GM21447 (cell line): Measurements from ENCODE around the gene MUL1.

Experiments used
- ATAC-seq: cut with Tn5 transposase; IDR thresholded peaks from one replicate; pipeline ENCODE4 v1.9.1; 2021; ENCODE audit not compliant: unreplicated experiment

Gene MUL1

DNA sequence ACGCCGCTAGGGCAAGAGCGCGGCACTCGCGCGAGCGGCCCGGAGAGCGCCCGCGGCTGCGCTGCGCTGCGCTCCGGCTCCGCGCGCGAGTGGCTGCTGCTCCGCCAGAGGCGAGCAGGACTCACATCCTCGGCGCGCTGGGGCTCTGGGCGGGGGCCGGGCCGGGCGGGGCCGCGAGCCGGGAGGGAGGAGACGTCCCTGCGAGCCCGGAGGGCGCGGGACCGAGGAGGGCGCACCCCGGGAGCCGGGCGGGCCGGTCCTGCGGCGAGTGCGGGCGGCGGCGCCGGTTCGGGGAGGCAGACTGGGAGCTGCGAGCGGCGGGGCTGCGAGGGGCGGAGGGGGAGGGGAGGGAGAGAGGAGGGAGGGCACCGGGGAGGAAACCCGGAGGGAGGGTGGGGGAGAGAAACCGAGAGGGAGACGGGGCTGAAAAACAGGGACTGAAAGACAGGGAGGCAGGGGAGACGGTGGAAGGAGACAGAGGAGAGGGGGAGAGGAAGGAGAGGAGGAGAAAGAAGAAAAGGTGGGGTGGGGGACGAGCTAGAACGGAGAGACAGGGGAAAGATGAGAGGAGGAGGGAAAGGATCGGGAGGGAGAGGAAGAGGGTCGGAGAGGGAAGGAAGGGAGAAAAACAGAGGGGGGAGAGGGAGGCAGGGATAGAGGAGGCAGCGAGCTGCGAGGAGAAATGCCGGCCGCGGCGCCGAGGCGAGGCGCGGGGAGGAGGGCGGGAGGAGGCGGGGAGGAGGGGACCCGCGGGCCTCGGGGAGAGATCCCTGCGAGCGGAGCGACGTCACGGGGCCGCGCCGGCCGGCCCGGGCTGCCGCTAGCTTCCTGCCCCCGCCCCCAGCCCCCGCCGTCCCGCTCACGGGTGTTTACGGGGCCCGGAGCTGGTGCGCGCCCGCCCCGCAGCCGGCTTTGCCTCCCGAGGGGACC, 22.2 kb downstream of the MUL1 start, which contains the start of gene CAMK2N1:
TSS of gene CAMK2N1 (minus strand) at position 684 of the 930 bp plus-strand sequence. CDS start 831 bp downstream, outside the sequence.
- ATAC-seq: no peak

DNA sequence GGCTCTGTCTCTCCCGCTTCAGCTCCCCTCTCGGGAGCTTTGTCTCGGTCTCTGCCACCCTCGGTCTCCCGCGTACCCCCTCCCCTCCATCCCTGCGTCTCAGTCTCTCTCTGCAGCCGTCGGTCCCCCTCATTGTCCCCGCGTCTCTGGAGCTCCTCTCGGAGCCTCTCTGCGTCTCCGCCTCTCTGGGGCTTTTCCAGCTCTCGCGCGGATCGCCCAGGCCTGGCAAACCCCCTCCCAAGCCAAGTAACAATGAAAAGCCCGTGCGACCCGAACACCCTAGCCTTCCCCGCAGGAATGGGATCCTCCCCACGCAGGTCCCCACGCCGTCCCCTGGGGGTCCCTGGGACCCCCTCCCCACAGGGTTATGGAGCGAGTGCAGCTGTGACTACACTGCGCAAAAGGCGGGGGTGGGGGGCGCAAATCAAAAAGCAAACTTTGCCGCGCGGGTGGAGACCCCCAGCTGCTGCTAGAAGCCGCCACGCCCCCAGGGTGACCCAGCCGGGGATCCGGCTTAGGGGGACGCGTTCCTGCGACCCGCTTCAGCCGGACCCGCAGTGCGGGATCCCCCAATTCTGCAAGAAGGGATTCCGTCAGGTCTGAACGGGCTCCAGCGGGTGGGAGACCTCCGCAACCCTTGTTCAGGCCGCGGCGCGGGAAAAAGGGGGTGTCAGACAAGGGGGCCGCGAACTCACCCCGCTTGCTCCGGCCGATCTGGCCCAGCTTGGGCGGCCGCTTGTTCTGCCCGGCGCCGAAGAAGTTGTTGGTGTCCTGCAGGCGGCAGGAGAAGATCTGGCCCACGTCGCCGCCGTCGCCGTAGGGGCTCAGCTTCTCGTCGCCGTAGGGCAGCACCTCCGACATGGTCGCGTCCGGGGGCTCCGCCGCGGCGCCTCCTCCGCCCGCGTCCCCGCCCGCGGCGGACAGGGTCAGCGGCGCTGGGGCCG, 23.2 kb downstream of the MUL1 start:
- no peak for ATAC-seq

DNA sequence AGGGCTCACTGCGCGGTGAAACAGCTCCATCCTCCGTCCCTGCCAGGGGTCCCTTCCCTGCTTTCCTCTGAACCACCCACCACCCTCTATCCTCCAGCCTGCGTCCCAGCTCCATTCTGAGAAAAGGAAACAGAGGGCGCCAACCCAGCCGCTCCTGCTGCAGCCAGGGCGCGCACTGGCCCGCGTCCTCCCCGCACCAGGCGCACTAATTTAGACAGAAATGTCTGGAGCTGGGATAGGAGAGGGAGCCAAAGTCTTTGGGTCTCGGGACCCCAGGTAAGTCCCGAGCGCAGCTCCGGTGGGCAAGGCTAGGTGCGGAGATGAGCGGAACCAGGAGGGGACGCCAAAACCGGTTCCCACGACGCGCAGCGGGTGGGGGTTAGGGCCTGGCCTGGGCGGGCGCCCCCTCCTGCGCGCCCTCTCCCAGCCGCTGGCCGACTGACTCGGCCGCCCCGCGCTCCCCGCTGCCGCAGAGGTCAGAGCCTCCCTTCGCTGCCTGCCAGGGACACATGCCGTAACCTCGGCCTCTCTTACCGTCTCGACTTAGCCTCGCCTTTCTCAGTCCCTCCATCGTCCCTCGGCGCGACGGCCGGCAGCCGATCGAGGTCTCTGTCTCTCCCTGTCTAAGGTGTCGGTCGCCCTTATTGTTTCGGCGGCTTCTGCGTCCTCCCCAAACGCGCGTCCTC, 24.0 kb downstream of the MUL1 start:
- ATAC-seq: no peak

- ATAC-seq: no peak
These were observed 24.7 kb downstream of the MUL1 start for GRCh38 chr1:20483098-20483832.

- ATAC-seq: no peak
These were observed 26.1 kb downstream of the MUL1 start for GRCh38 chr1:20481643-20482498.

DNA sequence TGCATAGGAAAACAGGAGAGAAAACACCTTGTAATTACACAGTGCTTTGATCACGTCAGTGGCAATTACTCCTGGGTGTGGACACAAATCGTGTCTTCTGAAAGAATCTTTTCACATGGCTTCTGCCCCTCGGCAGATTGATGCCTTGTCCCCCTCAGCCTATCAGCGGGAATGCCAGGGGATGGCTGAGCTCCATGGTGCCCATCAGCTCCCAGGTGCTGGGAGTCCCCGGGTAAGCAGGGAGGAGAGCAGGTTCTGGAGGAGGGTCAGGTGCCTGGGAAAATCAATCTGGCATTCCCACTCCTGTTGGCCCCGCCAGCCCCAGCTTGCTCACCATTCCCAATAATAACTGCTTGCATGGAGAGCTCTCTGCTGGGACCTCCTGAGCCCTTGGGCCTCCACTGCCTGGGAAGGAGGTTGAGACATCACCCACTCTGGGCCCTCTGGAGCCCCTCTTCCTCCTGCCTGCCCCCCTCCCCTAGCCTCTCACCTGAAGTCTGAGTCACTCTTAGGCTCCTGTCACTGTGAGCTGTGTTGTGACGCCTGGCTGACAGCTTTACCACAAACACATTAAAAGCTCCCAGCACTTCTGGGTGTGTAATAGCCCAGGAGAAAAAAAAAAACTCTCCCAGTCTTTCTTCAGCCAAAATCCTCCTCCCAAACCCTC, 26.9 kb downstream of the MUL1 start:
- ATAC-seq: no peak

- ATAC-seq: no peak
These were observed 27.6 kb downstream of the MUL1 start for GRCh38 chr1:20480243-20480944.

- no peak for ATAC-seq
These were observed 28.1 kb downstream of the MUL1 start for GRCh38 chr1:20479840-20480239.

GRCh38 chr1:20478057-20478635, 29.8 kb downstream of the MUL1 start:
- no peak for ATAC-seq

GRCh38 chr1:20477348-20478056, 30.4 kb downstream of the MUL1 start:
- no peak for ATAC-seq

DNA sequence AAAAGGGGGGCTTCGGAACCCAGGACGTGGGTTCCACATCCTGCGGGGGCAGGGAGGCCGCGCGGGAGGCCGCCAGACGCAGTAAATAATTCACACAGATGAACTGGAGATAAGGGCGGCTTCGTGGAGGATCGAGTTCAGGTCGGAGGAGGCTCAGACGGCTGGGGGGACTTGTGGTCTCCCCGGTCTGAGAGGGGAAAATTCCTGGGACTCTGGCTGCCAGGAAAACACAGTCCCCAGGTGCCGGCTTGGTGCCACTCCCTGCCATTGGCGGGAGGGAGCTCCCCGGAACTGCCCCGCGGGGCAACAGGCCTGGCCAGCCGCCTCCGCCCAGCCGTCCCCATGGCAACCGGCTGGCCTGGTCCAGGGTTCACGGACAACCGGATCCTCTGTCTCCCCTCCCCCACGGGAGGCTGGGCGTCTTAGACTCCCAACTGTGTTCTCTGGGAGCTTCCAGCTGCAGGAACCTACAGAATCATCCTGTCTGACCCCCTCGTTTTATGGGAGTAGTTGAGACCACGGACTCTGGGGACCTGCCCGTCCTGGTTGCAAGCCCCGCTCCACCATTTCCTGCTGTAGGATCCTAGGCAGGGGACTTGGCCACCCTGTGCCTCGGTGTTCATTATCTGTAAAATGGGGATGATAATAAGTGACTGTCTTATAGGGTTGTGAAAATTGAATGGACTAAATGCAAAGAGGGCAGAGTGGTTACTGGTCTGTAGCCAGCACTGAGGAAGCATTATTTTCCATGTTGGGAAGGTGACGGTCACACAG, 31.5 kb downstream of the MUL1 start:
- no peak for ATAC-seq

DNA sequence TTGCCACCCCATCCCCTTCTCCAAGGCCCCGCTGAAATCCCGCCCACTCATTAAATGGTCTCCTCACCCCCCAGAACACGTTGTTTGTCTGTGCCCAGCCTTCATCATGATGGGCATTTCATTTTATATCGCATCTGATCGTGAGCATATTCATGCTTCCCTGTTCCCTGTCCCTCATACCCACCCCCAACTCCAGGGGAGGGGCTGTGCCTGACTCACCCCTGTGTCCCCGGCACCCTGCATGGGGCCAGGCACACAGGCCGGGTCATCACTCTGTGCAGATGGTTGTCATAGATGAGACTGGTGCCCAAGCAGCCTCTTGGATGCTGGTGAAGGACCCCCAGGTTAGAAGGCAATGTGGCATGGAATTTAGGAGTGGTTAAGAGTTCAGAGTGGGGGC, 33.0 kb downstream of the MUL1 start:
- ATAC-seq: no peak

DNA sequence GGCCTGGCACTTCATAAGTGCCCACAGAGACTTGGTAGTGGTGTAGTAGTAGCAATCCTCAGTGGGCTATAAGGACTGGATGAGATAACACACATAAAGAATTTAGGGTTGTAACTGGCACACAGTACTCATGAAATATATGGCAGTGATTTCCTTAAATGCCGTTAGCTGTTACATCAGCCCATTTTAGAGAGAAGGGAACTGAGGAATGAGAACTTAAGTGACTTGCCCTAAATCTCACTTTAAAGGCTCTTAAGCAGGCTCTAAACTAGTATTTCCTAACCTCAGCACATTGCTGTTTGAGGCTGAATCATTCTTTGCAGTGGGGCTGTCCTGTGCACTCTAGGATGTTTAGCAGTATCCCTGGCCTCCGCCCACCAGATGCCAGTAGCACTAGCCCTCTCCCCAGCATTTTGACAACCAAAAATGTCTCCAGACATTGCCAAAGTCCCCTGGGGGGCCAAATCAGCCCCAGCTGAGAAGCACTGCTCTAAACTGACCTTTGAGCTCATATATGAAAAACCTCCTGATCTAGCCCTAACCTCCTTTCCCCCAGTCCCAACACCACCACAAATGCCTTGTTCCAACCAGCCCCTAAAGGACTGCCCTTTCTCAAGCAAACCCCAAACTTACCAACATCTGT, 33.5 kb downstream of the MUL1 start:
- no peak for ATAC-seq

GRCh38 chr1:20473894-20474293, 34.1 kb downstream of the MUL1 start:
- no peak for ATAC-seq

DNA sequence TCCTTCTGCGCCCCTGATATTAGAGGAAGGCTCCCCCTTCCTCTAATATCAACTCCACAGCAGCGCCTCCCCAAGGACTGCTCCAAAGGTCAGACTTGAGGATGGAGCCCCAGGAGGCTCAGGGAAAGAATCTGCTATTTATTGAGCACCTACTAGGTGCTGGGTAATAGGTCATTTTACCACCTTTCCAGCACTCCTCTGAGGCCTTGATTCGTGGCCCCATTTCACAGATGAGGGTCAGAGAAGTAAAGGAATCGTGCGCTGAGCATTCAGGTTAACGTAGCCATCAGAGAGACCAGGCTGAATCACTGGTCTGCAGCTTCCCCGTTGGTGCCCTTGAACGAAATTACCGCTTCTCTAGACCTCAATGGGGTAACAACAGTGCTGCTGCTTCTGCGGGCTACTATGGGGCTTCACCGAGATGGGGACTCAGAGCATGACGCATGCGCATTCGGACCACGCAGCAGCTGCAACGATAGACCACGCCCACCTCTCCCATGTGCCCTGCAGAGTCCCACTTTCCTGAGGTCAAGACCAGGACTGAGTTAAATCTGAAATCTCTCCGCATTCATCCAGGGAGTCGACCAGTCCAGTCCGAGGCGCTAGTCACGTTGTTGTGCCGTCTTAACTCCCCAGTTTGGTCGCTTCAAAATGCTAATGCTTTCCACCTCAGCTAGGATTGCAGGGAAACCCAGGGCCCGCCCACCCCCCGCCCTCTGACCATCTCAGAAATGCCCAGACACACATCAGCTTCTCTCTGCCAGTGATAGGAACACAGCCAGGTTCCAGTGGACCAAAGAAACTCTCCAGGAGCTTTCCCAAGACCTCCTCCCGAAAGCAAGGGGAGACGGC, 34.9 kb downstream of the MUL1 start:
- no peak for ATAC-seq
